HepG2 (cell line): Measurements from ENCODE around the gene NAV2. TPM values are rescaled to one million over a fixed set of nuclear protein-coding genes. Genes with fewer than 3 reads are reported as not detected.

ENCODE experiments used
- ATAC-seq: fragments of 200-7000 bp; cut with Tn5 transposase; 3 replicates; pipeline ENCODE4 v1.9.1; 2020; ENCODE audit warnings: mild to moderate bottlenecking, moderate library complexity
- BruUV-seq: library from RNA; stranded (reverse); fragments of 400-500 nt; replicated peaks from 2 replicates; lab custom pipeline; 2021; lab: Mats Ljungman, UMichigan
- CTCF ChIA-PET: fragments of 300-600 bp; formaldehyde crosslinking; extraction: SDS; loops from one replicate; lab custom pipeline; 2021; ENCODE audit warnings: low total read pairs, inconsistent platforms, low intra/inter-chr PET ratio; lab: Yijun Ruan, JAX
- POLR2A ChIA-PET: fragments of 350-600 bp; sonication (Branson Sonifier 250); formaldehyde crosslinking; loops from one replicate; lab custom pipeline; 2020; ENCODE audit warnings: antibody characterized with exemption, inconsistent platforms; lab: Yijun Ruan, JAX
- DNase-seq: peaks from one replicate; pipeline ENCODE4 v3.0.0-alpha.2; 2015; ENCODE audit warnings: low spot score
- FAIRE-seq: peaks from 3 replicates; lab custom pipeline; 2011; peaks lifted over from hg19 to GRCh38; lab: Jason Lieb, UNC
- H2AFZ ChIP-seq: one replicate; pipeline ENCODE4 v1.6.1; 2011; ENCODE audit warnings: low read length, inconsistent platforms
- H3K27ac ChIP-seq: fragments of 300-600 bp; 3 replicates; pipeline ENCODE4 v1.8.0; 2011; ENCODE audit warnings: mixed run types, mild to moderate bottlenecking, mixed read lengths, low read length, inconsistent platforms; ENCODE audit not compliant: insufficient read depth; ENCODE audit errors: extremely low read length
- H3K27me3 ChIP-seq, 2 experiments: fragments of 200-600 bp in 1 of 2; 2 replicates in 1 of 2; 3 replicates in 1 of 2; pipeline versions ENCODE4 v1.6.0 to v1.8.0; 2011; ENCODE audit warnings: low read length in 2 of 2, mild to moderate bottlenecking in 2 of 2, moderate library complexity in 2 of 2, inconsistent platforms in 1 of 2; ENCODE audit not compliant: insufficient read depth in 2 of 2, control insufficient read depth in 1 of 2
- H3K36me3 ChIP-seq, 2 experiments: fragments of 200-600 bp in 1 of 2; replicated peaks in 1 of 2; 2 replicates in 1 of 2; 3 replicates in 1 of 2; pipeline versions ENCODE4 v1.5.1 to v1.8.0; 2011; ENCODE audit warnings: low read length in 2 of 2, inconsistent platforms in 1 of 2; ENCODE audit not compliant: insufficient read depth in 2 of 2, control insufficient read depth in 1 of 2
- H3K4me1 ChIP-seq: 2 replicates; pipeline ENCODE4 v1.5.1; 2012; ENCODE audit warnings: low read length, inconsistent platforms; ENCODE audit not compliant: insufficient read depth
- H3K4me2 ChIP-seq: 2 replicates; pipeline ENCODE4 v1.6.0; 2011; ENCODE audit warnings: low read depth, low read length, inconsistent platforms
- H3K4me3 ChIP-seq, 3 experiments: fragments of 200-600 bp in 1 of 3; sonication (generic), shearing (Covaris generic) in 1 of 3; replicated peaks in 1 of 3; 2 replicates each; pipeline ENCODE4 v1.5.1; 2011 to 2016; ENCODE audit warnings: low read length in 3 of 3, inconsistent platforms in 2 of 3, low read depth in 2 of 3, mild to moderate bottlenecking in 2 of 3, control low read depth in 1 of 3, mixed read lengths in 1 of 3; ENCODE audit not compliant: insufficient read depth in 1 of 3
- H3K79me2 ChIP-seq: one replicate; pipeline ENCODE4 v1.6.1; 2011; ENCODE audit warnings: low read length, inconsistent platforms; ENCODE audit not compliant: insufficient read depth
- H3K9ac ChIP-seq: 2 replicates; pipeline ENCODE4 v1.6.0; 2011; ENCODE audit warnings: mild to moderate bottlenecking, low read depth, low read length, inconsistent platforms; ENCODE audit not compliant: insufficient read depth
- H3K9me3 ChIP-seq: 2 replicates; pipeline ENCODE4 v1.5.1; 2012; ENCODE audit warnings: mild to moderate bottlenecking, low read length
- H4K20me1 ChIP-seq: 2 replicates; pipeline ENCODE4 v1.6.0; 2011; ENCODE audit warnings: inconsistent platforms, mild to moderate bottlenecking, low read length, moderate library complexity; ENCODE audit not compliant: insufficient read depth
- CCAR2 ChIP-seq: fragments of 200-400 bp; formaldehyde crosslinking; optimal IDR thresholded peaks from 2 replicates; pipeline ENCODE3; 2018; ENCODE audit warnings: low read depth, mild to moderate bottlenecking, low read length, moderate library complexity
- CCDC6 ChIP-seq: sonication (generic); formaldehyde crosslinking; IDR thresholded peaks from 2 replicates; pipeline ENCODE4 v1.8.1; 2022; ENCODE audit warnings: mild to moderate bottlenecking, missing genetic modification reagents, moderate library complexity
- DNMT3B ChIP-seq: conservative IDR thresholded peaks from 2 replicates; pipeline ENCODE4 v1.6.1; 2016; ENCODE audit warnings: missing biosample characterization, control low read depth
- NFRKB ChIP-seq: fragments of 450-650 bp; IDR thresholded peaks from 2 replicates; pipeline ENCODE4 v1.6.1; 2017
- NR2C2 ChIP-seq: sonication (generic); formaldehyde crosslinking; IDR thresholded peaks from 2 replicates; pipeline ENCODE4 v1.4.0; 2020; ENCODE audit warnings: missing genetic modification reagents, mild to moderate bottlenecking, moderate library complexity, borderline replicate concordance
- ZNF225 ChIP-seq: sonication (generic); formaldehyde crosslinking; IDR thresholded peaks from 2 replicates; pipeline ENCODE4 v1.4.0; 2020; ENCODE audit warnings: mild to moderate bottlenecking, missing genetic modification reagents
- ZNF317 ChIP-seq: sonication (generic); formaldehyde crosslinking; IDR thresholded peaks from 2 replicates; pipeline ENCODE4 v1.5.0; 2020; ENCODE audit warnings: mild to moderate bottlenecking, missing genetic modification reagents
- ZNF574 ChIP-seq: sonication (generic); formaldehyde crosslinking; IDR thresholded peaks from 2 replicates; pipeline ENCODE4 v1.4.0; 2020; ENCODE audit warnings: missing genetic modification reagents
- whole genome bisulfite sequencing: methylation state at CpG from one replicate; pipeline ENCODE4 v1.1.6; 2017; ENCODE audit warnings: low lambda C conversion rate; 5-methylcytosine and 5-hydroxymethylcytosine counted together
- in situ Hi-C: cut with HindIII; loops from 2 replicates; pipeline ENCODE4 v1.10.0; 2017; ENCODE audit warnings: low pct_unique_long_range_greater_than_20kb; ENCODE audit not compliant: extremely low pct_ligation_motif_present
- intact Hi-C: fragments of 100-400 bp; cut with micrococcal nuclease; formaldehyde crosslinking; loops from one replicate; pipeline ENCODE4 v1.10.0; 2022; ENCODE audit not compliant: unreplicated experiment
- polyA plus RNA-seq, 8 experiments: library from polyadenylated mRNA; depleted of rRNA in 3 of 8; stranded (reverse) in 7 of 8; unstranded in 1 of 8; fragments of >200 nt; fragmentation: Illumina TruSeq in 4 of 8; extraction: Trizol in 4 of 8; gene quantifications; 2 replicates each; pipeline versions ENCODE4 v1.2.1 to v1.2.3, GENCODE V29; 2011 to 2016; ENCODE audit warnings: low read depth in 4 of 8, missing spikeins in 1 of 8, mixed read lengths in 1 of 8; ENCODE audit not compliant: insufficient read depth in 1 of 8
- total RNA-seq, 5 experiments: library from RNA; depleted of rRNA; stranded (reverse); fragments of >200 nt; fragmentation: Illumina TruSeq; extraction: Trizol; gene quantifications; 2 replicates each; pipeline ENCODE4 v1.2.3, GENCODE V29; 2016; ENCODE audit warnings: low read depth in 1 of 5

The NAV2 gene
- total and polyA plus RNA-seq, 2 of the 13 experiments (the other 11 are each of a cell fraction or from before 2014, with no cell fraction given), result 9.3 to 34.6 TPM

DNA sequence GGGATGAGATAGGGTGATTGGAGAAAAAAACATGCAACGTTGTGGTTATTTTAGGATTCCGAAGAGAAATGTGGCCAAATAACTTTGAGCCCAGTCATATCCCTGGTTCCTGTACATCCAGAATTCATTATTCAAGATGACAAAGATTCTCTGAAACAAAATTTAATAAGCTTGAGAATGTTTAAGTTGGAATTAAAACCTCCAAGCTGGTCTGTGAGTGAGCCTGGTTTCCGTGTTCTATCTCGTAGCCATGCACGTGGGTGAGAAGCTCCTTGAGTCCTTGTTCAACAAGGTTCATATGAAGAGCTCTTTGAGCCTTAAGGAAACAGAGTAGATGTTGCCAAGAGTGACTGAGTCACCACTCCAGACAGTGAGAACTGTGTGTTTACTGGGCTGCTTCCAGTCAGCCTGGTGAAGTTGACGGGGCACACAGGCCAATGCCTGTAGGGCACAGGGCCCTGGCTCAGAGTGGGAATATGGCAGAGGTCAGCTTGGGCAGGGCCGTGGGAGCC is 206.5 kb downstream of the NAV2 start:
- Histone ChIP-seq H3K27me3 (no peaks in the 10 kb centered on the region), H3K4me1 (peaks cover 50% of the 10 kb centered on the region), H3K9me3 (no peaks in the 10 kb centered on the region), H3K36me3 (no peaks in the 10 kb centered on the region), H3K9ac (no peak overlapping the region), H2AFZ (no peak overlapping the region), H3K4me3 (no peak overlapping the region), H3K27ac (no peak overlapping the region), H3K4me2 (no peak overlapping the region), H4K20me1 (no peaks in the 10 kb centered on the region), H3K79me2 (no peaks in the 10 kb centered on the region)
- ChIA-PET CTCF (no interaction called here), POLR2A (no interaction called here)
- 97% methylated on average over 7 of the region's 7 CpGs for WGBS
- intact Hi-C loops, result no loop called here
- TF ChIP-seq ZNF225 (CRISPR knock-in tag), result no peak
- no peak for TF ChIP-seq CCAR2
- TF ChIP-seq ZNF317 (CRISPR knock-in tag), result no peak
- no peak for TF ChIP-seq ZNF574
- no peak for TF ChIP-seq NR2C2 (CRISPR knock-in tag)
- TF ChIP-seq NFRKB, result no peak
- TF ChIP-seq DNMT3B, result no peak
- TF ChIP-seq CCDC6 (CRISPR knock-in tag), result no peak
- FAIRE-seq (no peak), DNase-seq (no peak), ATAC-seq (no peak)
- in situ Hi-C loops, result no loop called here
- BruUV-seq, result no TSS peak
